ENCODE results near the gene PI16. TPM values are rescaled to one million over a fixed set of nuclear protein-coding genes. Genes with fewer than 3 reads are reported as not detected.

PI16 gene
- polyA plus RNA-seq, 1 donor (not counting 4 experiments of a cell fraction or from before 2014, with no cell fraction given), result not detected

DNA sequence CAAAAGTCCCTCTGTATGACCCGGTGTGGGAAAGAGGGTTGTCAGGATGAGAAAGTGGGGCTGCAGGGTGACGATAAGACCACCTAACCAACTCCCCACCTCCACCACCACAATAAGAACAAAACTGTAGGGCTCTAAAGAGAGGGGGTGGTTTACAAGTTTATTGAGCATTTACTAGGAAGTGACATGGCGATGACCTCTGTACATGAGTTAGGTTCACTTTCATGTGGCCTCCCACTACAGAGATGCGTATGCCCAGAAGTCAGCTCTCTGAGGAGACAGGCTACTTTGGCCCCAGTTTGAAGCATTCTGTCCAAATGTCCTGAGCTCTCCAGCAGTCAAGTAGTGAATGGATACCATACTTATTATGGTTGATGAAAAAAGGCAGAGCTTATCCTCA, 28.7 kb upstream of the PI16 start:
- Histone ChIP-seq H3K9me3 (ENCODE audit: control insufficient read depth, low read depth, low read length) (no peaks in the 10 kb centered on the region), H3K36me3 (ENCODE audit: control insufficient read depth in 2 of 2, extremely low read depth in 1 of 2, insufficient read depth in 2 of 2, low read length in 2 of 2) (peaks cover 7 to 16% of the 10 kb centered on the region in 2 experiments), H2AFZ (ENCODE audit: control insufficient read depth, low read length) (no peak overlapping the region), H4K20me1 (ENCODE audit: control insufficient read depth, extremely low read depth, insufficient read depth, low read length) (no peaks in the 10 kb centered on the region), H3K79me2 (ENCODE audit: control insufficient read depth, insufficient read depth, low read length) (no peaks in the 10 kb centered on the region), H3K4me1 (ENCODE audit: control insufficient read depth, extremely low read depth, insufficient read depth, low read length) (no peaks in the 10 kb centered on the region), H3K4me2 (ENCODE audit: control insufficient read depth, extremely low read depth, insufficient read depth, low read depth, low read length) (no peak overlapping the region), H3K27ac (ENCODE audit: control insufficient read depth, insufficient read depth, low read length) (no peak overlapping the region), H3K27me3 (ENCODE audit: control insufficient read depth, extremely low read depth, insufficient read depth, low read length) (no peaks in the 10 kb centered on the region), H3K9ac (ENCODE audit: control insufficient read depth, extremely low read depth, insufficient read depth, low read length) (no peak overlapping the region), H3K9me1 (ENCODE audit: control insufficient read depth, extremely low read depth, insufficient read depth, low read length) (no peaks in the 10 kb centered on the region), H3K4me3 (ENCODE audit: control insufficient read depth in 2 of 3, extremely low read depth in 1 of 3, insufficient read depth in 2 of 3, low read depth in 1 of 3, low read length in 3 of 3) (no peak overlapping the region)
- TF ChIP-seq EZH2 (IDR thresholded peaks at IDR 0.05; ENCODE audit: low read length), result no peak
- TF ChIP-seq, protein P1, sequence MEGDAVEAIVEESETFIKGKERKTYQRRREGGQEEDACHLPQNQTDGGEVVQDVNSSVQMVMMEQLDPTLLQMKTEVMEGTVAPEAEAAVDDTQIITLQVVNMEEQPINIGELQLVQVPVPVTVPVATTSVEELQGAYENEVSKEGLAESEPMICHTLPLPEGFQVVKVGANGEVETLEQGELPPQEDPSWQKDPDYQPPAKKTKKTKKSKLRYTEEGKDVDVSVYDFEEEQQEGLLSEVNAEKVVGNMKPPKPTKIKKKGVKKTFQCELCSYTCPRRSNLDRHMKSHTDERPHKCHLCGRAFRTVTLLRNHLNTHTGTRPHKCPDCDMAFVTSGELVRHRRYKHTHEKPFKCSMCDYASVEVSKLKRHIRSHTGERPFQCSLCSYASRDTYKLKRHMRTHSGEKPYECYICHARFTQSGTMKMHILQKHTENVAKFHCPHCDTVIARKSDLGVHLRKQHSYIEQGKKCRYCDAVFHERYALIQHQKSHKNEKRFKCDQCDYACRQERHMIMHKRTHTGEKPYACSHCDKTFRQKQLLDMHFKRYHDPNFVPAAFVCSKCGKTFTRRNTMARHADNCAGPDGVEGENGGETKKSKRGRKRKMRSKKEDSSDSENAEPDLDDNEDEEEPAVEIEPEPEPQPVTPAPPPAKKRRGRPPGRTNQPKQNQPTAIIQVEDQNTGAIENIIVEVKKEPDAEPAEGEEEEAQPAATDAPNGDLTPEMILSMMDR (optimal IDR thresholded peaks at IDR 0.05 in 1 of 3, IDR thresholded peaks at IDR 0.05 in 1 of 3, conservative IDR thresholded peaks at IDR 0.05 in 1 of 3; ENCODE audit: extremely low read depth in 1 of 3, insufficient read depth in 2 of 3, low read length in 3 of 3), result no peak
- no peak for DNase-seq (ENCODE audit: low read depth, low spot score)
- no peak for FAIRE-seq
- dilution Hi-C loops (cut with MboI; ENCODE audit: extremely low pct_ligation_motif_present, low sequenced_read_pairs), result no loop called here

DNA sequence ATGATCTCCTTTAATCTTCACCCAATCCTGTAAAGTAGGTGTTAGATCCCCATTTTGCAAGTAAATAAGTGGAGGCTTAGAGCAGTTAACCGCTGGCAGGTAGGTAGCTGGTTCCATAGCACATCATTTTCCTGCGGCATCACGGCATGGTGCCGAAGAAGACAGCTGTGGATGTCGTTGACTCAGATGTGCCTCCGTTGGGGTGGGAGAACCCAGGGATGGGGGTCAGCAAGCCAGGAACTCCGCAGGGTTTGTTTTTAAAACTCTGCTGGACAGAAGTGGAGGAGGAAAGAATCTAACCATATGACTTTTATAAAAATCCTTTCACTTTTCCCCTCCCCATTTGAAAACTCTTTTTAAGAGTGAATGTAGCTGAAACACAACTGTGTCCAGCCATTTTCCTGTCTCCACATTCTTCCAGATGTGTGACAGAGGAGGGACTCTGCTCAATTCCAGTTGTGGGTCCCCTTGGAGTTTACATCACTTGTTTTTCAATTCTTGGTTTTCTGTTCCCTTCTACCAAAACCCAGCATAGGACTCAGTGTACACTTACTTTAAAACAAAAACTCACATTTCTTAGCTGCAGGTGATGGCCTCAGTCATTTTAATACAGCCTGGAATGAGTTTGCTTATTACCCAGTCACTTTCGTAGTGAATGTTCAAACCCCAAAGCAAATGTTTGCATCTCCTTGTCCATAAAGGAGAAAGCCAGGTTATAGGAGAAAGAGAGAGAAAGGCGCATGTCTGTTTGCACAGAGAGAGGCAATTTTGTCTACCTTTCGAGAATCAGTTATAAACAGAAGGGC, 27.6 kb upstream of the PI16 start:
- no peak for TF ChIP-seq EZH2 (IDR thresholded peaks at IDR 0.05; ENCODE audit: low read length)
- TF ChIP-seq, protein P1 (optimal IDR thresholded peaks at IDR 0.05 in 1 of 3, IDR thresholded peaks at IDR 0.05 in 1 of 3, conservative IDR thresholded peaks at IDR 0.05 in 1 of 3; ENCODE audit: extremely low read depth in 1 of 3, insufficient read depth in 2 of 3, low read length in 3 of 3), result no peak
- H3K9me3 ChIP-seq (ENCODE audit: control insufficient read depth, low read depth, low read length), result no peaks in the 10 kb centered on the region
- no peak overlapping the region for H3K4me3 ChIP-seq (ENCODE audit: control insufficient read depth in 2 of 3, extremely low read depth in 1 of 3, insufficient read depth in 2 of 3, low read depth in 1 of 3, low read length in 3 of 3)
- no peak overlapping the region for H3K9ac ChIP-seq (ENCODE audit: control insufficient read depth, extremely low read depth, insufficient read depth, low read length)
- peaks cover 7 to 13% of the 10 kb centered on the region in 2 experiments for H3K36me3 ChIP-seq (ENCODE audit: control insufficient read depth in 2 of 2, extremely low read depth in 1 of 2, insufficient read depth in 2 of 2, low read length in 2 of 2)
- no peaks in the 10 kb centered on the region for H3K9me1 ChIP-seq (ENCODE audit: control insufficient read depth, extremely low read depth, insufficient read depth, low read length)
- no peaks in the 10 kb centered on the region for H4K20me1 ChIP-seq (ENCODE audit: control insufficient read depth, extremely low read depth, insufficient read depth, low read length)
- no peak overlapping the region for H3K4me2 ChIP-seq (ENCODE audit: control insufficient read depth, extremely low read depth, insufficient read depth, low read depth, low read length)
- no peaks in the 10 kb centered on the region for H3K79me2 ChIP-seq (ENCODE audit: control insufficient read depth, insufficient read depth, low read length)
- no peaks in the 10 kb centered on the region for H3K27me3 ChIP-seq (ENCODE audit: control insufficient read depth, extremely low read depth, insufficient read depth, low read length)
- no peak overlapping the region for H2AFZ ChIP-seq (ENCODE audit: control insufficient read depth, low read length)
- DNase-seq (ENCODE audit: low read depth, low spot score), result no peak
- dilution Hi-C loops (cut with MboI; ENCODE audit: extremely low pct_ligation_motif_present, low sequenced_read_pairs), result no loop called here
- FAIRE-seq, result no peak
- H3K27ac ChIP-seq (ENCODE audit: control insufficient read depth, insufficient read depth, low read length), result no peak overlapping the region
- H3K4me1 ChIP-seq (ENCODE audit: control insufficient read depth, extremely low read depth, insufficient read depth, low read length), result no peaks in the 10 kb centered on the region

Measured in keratinocyte (primary cell).